ENCODE results near the gene GPR84. TPM values are rescaled to one million over a fixed set of nuclear protein-coding genes. Genes with fewer than 3 reads are reported as not detected.

The GPR84 gene
- total and polyA plus RNA-seq, 2 experiments from 2014 or later = not detected

GRCh38 chr12:54371328-54372112, 7.2 kb upstream of the GPR84 start:
- Histone ChIP-seq H3K4me2 (ENCODE audit: unreplicated experiment) (no peak overlapping the region), H4K20me1 (ENCODE audit: insufficient read depth) (no peaks in the 10 kb centered on the region), H3K9me3 (ENCODE audit: low read depth) (no peaks in the 10 kb centered on the region), H3F3A (ENCODE audit: insufficient read depth) (peaks cover 18% of the 10 kb centered on the region), H3K4me3 (no peak overlapping the region), H3K27me3 (replicated peaks; ENCODE audit: insufficient read depth) (no peaks in the 10 kb centered on the region), H3K9ac (no peak overlapping the region), H3K79me2 (ENCODE audit: insufficient read depth) (no peaks in the 10 kb centered on the region), H3K27ac (no peak overlapping the region), H3K4me1 (ENCODE audit: insufficient read depth) (peaks cover 15% of the 10 kb centered on the region), H3K36me3 (ENCODE audit: low read depth) (no peaks in the 10 kb centered on the region), H3K9me2 (ENCODE audit: insufficient read depth) (no peaks in the 10 kb centered on the region), H2AFZ (no peak overlapping the region)
- DNase-seq = no peak
- no peak for TF ChIP-seq EZH2 (IDR thresholded peaks at IDR 0.05; ENCODE audit: insufficient read depth, poor library complexity, severe bottlenecking)
- TF ChIP-seq EZH2phosphoT487 (IDR thresholded peaks at IDR 0.05; ENCODE audit: insufficient read depth, low read depth) = no peak
- 49 to 54% methylated on average over 5 of the region's 5 CpGs for WGBS, 2 experiments (ENCODE audit: low coverage in 1 of 2, low lambda C conversion rate in 2 of 2, missing lambda C conversion rate in 2 of 2)
- in situ Hi-C loops (cut with MboI) = no loop called here

- Histone ChIP-seq H3F3A (ENCODE audit: insufficient read depth) (peaks cover 18% of the 10 kb centered on the region), H3K27ac (no peak overlapping the region), H3K4me1 (ENCODE audit: insufficient read depth) (peaks cover 15% of the 10 kb centered on the region), H2AFZ (peak overlapping the region; percentile 69; the same call in 1 of the 2 replicates), H3K79me2 (ENCODE audit: insufficient read depth) (no peaks in the 10 kb centered on the region), H3K27me3 (replicated peaks; ENCODE audit: insufficient read depth) (no peaks in the 10 kb centered on the region), H4K20me1 (ENCODE audit: insufficient read depth) (no peaks in the 10 kb centered on the region), H3K36me3 (ENCODE audit: low read depth) (no peaks in the 10 kb centered on the region), H3K9me2 (ENCODE audit: insufficient read depth) (no peaks in the 10 kb centered on the region), H3K4me3 (peak overlapping the region; percentile 74), H3K9me3 (ENCODE audit: low read depth) (no peaks in the 10 kb centered on the region), H3K4me2 (ENCODE audit: unreplicated experiment) (peak overlapping the region; percentile 79), H3K9ac (peak overlapping the region; percentile 68)
- DNase-seq = peak; percentile 92
- WGBS, 2 experiments (ENCODE audit: low coverage in 1 of 2, low lambda C conversion rate in 2 of 2, missing lambda C conversion rate in 2 of 2) = 2 to 3% methylated on average over 23 to 36 of the region's 44 CpGs
- in situ Hi-C loops (cut with MboI) = no loop called here
- TF ChIP-seq EZH2 (IDR thresholded peaks at IDR 0.05; ENCODE audit: insufficient read depth, poor library complexity, severe bottlenecking) (no peak), EZH2phosphoT487 (IDR thresholded peaks at IDR 0.05; ENCODE audit: insufficient read depth, low read depth) (no peak)
Measured at GRCh38 chr12:54370171-54370730, 6.0 kb upstream of the GPR84 start.

- WGBS, 2 experiments (ENCODE audit: low coverage in 1 of 2, low lambda C conversion rate in 2 of 2, missing lambda C conversion rate in 2 of 2) = 6% methylated on average over 13 to 21 of the region's 21 CpGs
- Histone ChIP-seq H3K79me2 (ENCODE audit: insufficient read depth) (no peaks in the 10 kb centered on the region), H3K9me3 (ENCODE audit: low read depth) (no peaks in the 10 kb centered on the region), H3F3A (ENCODE audit: insufficient read depth) (peaks cover 18% of the 10 kb centered on the region), H3K9ac (peak overlapping the region; percentile 68), H3K4me2 (ENCODE audit: unreplicated experiment) (peak overlapping the region; percentile 79), H2AFZ (peak overlapping the region; percentile 87), H3K27ac (no peak overlapping the region), H3K27me3 (replicated peaks; ENCODE audit: insufficient read depth) (no peaks in the 10 kb centered on the region), H3K4me1 (ENCODE audit: insufficient read depth) (peaks cover 15% of the 10 kb centered on the region), H4K20me1 (ENCODE audit: insufficient read depth) (no peaks in the 10 kb centered on the region), H3K36me3 (ENCODE audit: low read depth) (no peaks in the 10 kb centered on the region), H3K4me3 (peak overlapping the region; percentile 74), H3K9me2 (ENCODE audit: insufficient read depth) (no peaks in the 10 kb centered on the region)
- DNase-seq = peak; percentile 35
- in situ Hi-C loops (cut with MboI) = no loop called here
- no peak for TF ChIP-seq EZH2phosphoT487 (IDR thresholded peaks at IDR 0.05; ENCODE audit: insufficient read depth, low read depth)
- no peak for TF ChIP-seq EZH2 (IDR thresholded peaks at IDR 0.05; ENCODE audit: insufficient read depth, poor library complexity, severe bottlenecking)
Measured at GRCh38 chr12:54369597-54370131, 5.4 kb upstream of the GPR84 start.

GRCh38 chr12:54368709-54369596, 4.7 kb upstream of the GPR84 start:
- no peaks in the 10 kb centered on the region for H3K9me3 ChIP-seq (ENCODE audit: low read depth)
- TF ChIP-seq EZH2 (IDR thresholded peaks at IDR 0.05; ENCODE audit: insufficient read depth, poor library complexity, severe bottlenecking) (no peak), EZH2phosphoT487 (IDR thresholded peaks at IDR 0.05; ENCODE audit: insufficient read depth, low read depth) (no peak)
- peak overlapping the region; percentile 50 for H3K9ac ChIP-seq
- H3F3A ChIP-seq (ENCODE audit: insufficient read depth) = peaks cover 18% of the 10 kb centered on the region
- H3K36me3 ChIP-seq (ENCODE audit: low read depth) = no peaks in the 10 kb centered on the region
- no peaks in the 10 kb centered on the region for H4K20me1 ChIP-seq (ENCODE audit: insufficient read depth)
- H3K27me3 ChIP-seq (replicated peaks; ENCODE audit: insufficient read depth) = no peaks in the 10 kb centered on the region
- no peaks in the 10 kb centered on the region for H3K9me2 ChIP-seq (ENCODE audit: insufficient read depth)
- in situ Hi-C loops (cut with MboI) = no loop called here
- H3K4me2 ChIP-seq (ENCODE audit: unreplicated experiment) = peak overlapping the region; percentile 79
- H2AFZ ChIP-seq = peak overlapping the region; percentile 87
- peak overlapping the region; percentile 74 for H3K4me3 ChIP-seq
- WGBS, 2 experiments (ENCODE audit: low coverage in 1 of 2, low lambda C conversion rate in 2 of 2, missing lambda C conversion rate in 2 of 2) = 3 to 8% methylated on average over 36 to 40 of the region's 40 CpGs
- DNase-seq = peak; percentile 95
- H3K4me1 ChIP-seq (ENCODE audit: insufficient read depth) = peaks cover 15% of the 10 kb centered on the region
- H3K79me2 ChIP-seq (ENCODE audit: insufficient read depth) = no peaks in the 10 kb centered on the region
- no peak overlapping the region for H3K27ac ChIP-seq
